Adrenal gland (tissue), 12 donors: ENCODE measurements around the gene ASB9. TPM values are rescaled to one million over a fixed set of nuclear protein-coding genes. Genes with fewer than 3 reads are reported as not detected.

Source experiments
- DNase-seq, 7 donors: peaks; one replicate each; pipeline ENCODE4 v3.0.0-alpha.2; 2019 to 2020
- H3K27ac ChIP-seq, 5 donors: fragments of 200-600 bp; sonication (generic) in 4 of 5; 1 replicate in 3 of 5; 2 replicates in 2 of 5; pipeline versions ENCODE4 v1.5.1 to v1.8.0; 2016 to 2020; ENCODE audit warnings: mild to moderate bottlenecking in 1 of 5
- H3K27me3 ChIP-seq: fragments of 200-600 bp; 2 replicates; pipeline ENCODE4 v1.8.0; 2021
- H3K36me3 ChIP-seq, 2 donors: fragments of 200-600 bp; replicated peaks in 1 of 2; 1 replicate in 1 of 2; 2 replicates in 1 of 2; pipeline versions ENCODE4 v1.5.1 to v1.8.0; 2018 to 2022
- H3K4me1 ChIP-seq, 2 donors: fragments of 200-600 bp; replicated peaks in 1 of 2; 1 replicate in 1 of 2; 2 replicates in 1 of 2; pipeline versions ENCODE4 v1.5.1 to v1.8.0; 2018 to 2021
- H3K4me3 ChIP-seq, 4 donors: fragments of 200-600 bp; sonication (generic) in 3 of 4; one replicate each; pipeline ENCODE4 v1.5.1; 2016 to 2018
- H3K9me3 ChIP-seq, 3 donors: fragments of 200-600 bp; sonication (generic) in 1 of 3; replicated peaks in 1 of 3; 1 replicate in 2 of 3; 2 replicates in 1 of 3; pipeline versions ENCODE4 v1.5.1 to v1.8.0; 2016 to 2021
- CTCF ChIP-seq, 6 experiments: fragments of 450-650 bp in 4 of 6; fragments of 200-600 bp in 2 of 6; sonication (generic) in 1 of 6; IDR thresholded peaks; 1 replicate in 5 of 6; 2 replicates in 1 of 6; pipeline versions ENCODE4 v1.5.1 to v1.8.0; 2016 to 2021; ENCODE audit warnings: antibody characterized with exemption in 6 of 6, mild to moderate bottlenecking in 2 of 6, moderate library complexity in 1 of 6
- POLR2A ChIP-seq, 2 donors: fragments of 450-650 bp; IDR thresholded peaks; one replicate each; pipeline ENCODE4 v1.6.1; 2017; ENCODE audit warnings: antibody characterized with exemption in 2 of 2, mild to moderate bottlenecking in 2 of 2, moderate library complexity in 1 of 2
- WGBS, 4 donors: extraction: QIAGEN DNeasy Blood & Tissue Kit in 2 of 4; methylation state at CpG; one replicate each; pipeline versions ENCODE4 v1.1.5 to v1.1.7; 2013 to 2017; 5-methylcytosine and 5-hydroxymethylcytosine counted together
- intact Hi-C, 2 donors: fragments of 100-400 bp; cut with DNase I; formaldehyde crosslinking; loops; one replicate each; pipeline versions ENCODE4 v1.14.1 to v1.15.0; 2022 to 2023
- polyA plus RNA-seq, 3 donors: library from polyadenylated mRNA; stranded (reverse); fragments of 200-250 nt in 2 of 3; fragments of 350-450 nt in 1 of 3; fragmentation: Illumina TruSeq in 1 of 3; extraction: RNeasy Lipid Tissue Mini Kit (QIAGEN cat#74804) in 1 of 3; gene quantifications; one replicate each; pipeline ENCODE4 v1.2.3, GENCODE V29; 2013 to 2014
- total RNA-seq, 9 donors: library from RNA; depleted of rRNA in 4 of 9; stranded (reverse); fragments of >200 nt in 4 of 9; fragments of 120-200 nt in 1 of 9; fragmentation: NEBNext Ultra II Directional in 1 of 9; extraction: Animal tissue kit (Norgen Biotek cat#: 25700) in 1 of 9; gene quantifications; one replicate each; pipeline versions ENCODE4 v1.1.0 to v1.2.4, GENCODE V29; 2013 to 2023
- donor health status: healthy with polysubstance abuse.
- donor health status: Bipolar disorder and iron deficiency.
- donor health status: DM: yes; HTN: yes; CAD: no.
- donor health status: DM: no; HTN: no; CAD: no.
- donor health status: DM: no; HTN: no; CAD: no.
- donor health status: DM: yes; HTN: yes; CAD: no.

ASB9 gene
- total and polyA plus RNA-seq, 12 donors, result 0.39 to 5.4 (median 2.1) TPM

- intact Hi-C loops, result no loop called here
- DNase-seq, result no peak
- Histone ChIP-seq H3K27ac (no peak overlapping the region), H3K4me3 (no peak overlapping the region), H3K9me3 (no peaks in the 10 kb centered on the region), H3K4me1 (no peaks in the 10 kb centered on the region), H3K27me3 (no peaks in the 10 kb centered on the region), H3K36me3 (no peaks in the 10 kb centered on the region)
- 70 to 74% (median 73%) methylated on average over 3 of the region's 3 CpGs for WGBS, 4 donors
- TF ChIP-seq POLR2A (IDR thresholded peaks at IDR 0.05) (no peak), CTCF (IDR thresholded peaks at IDR 0.05) (no peak)
Observed at GRCh38 chrX:15209096-15209495, 60.8 kb downstream of the ASB9 start.

GRCh38 chrX:15207994-15208393, 61.9 kb downstream of the ASB9 start:
- TF ChIP-seq POLR2A (IDR thresholded peaks at IDR 0.05) (no peak), CTCF (IDR thresholded peaks at IDR 0.05) (no peak)
- no peaks in the 10 kb centered on the region for H3K36me3 ChIP-seq
- intact Hi-C loops, result no loop called here
- DNase-seq, result no peak
- H3K4me1 ChIP-seq, result no peaks in the 10 kb centered on the region
- no peak overlapping the region for H3K4me3 ChIP-seq
- no peaks in the 10 kb centered on the region for H3K9me3 ChIP-seq
- H3K27ac ChIP-seq, result no peak overlapping the region
- H3K27me3 ChIP-seq, result no peaks in the 10 kb centered on the region
- WGBS, 4 donors, result 75 to 80% (median 77%) methylated on average over 3 of the region's 3 CpGs

GRCh38 chrX:15207384-15207783, 62.5 kb downstream of the ASB9 start:
- Histone ChIP-seq H3K4me1 (no peaks in the 10 kb centered on the region), H3K4me3 (no peak overlapping the region), H3K9me3 (no peaks in the 10 kb centered on the region), H3K36me3 (no peaks in the 10 kb centered on the region), H3K27ac (no peak overlapping the region), H3K27me3 (no peaks in the 10 kb centered on the region)
- no peak for TF ChIP-seq POLR2A (IDR thresholded peaks at IDR 0.05)
- no peak for TF ChIP-seq CTCF (IDR thresholded peaks at IDR 0.05)
- no peak for DNase-seq
- 40 to 62% (median 50%) methylated on average over 1 of the region's 1 CpG for WGBS, 4 donors
- intact Hi-C loops, result no loop called here

GRCh38 chrX:15206306-15206705, 63.6 kb downstream of the ASB9 start:
- intact Hi-C loops, result no loop called here
- no peaks in the 10 kb centered on the region for H3K9me3 ChIP-seq
- 80 to 92% (median 88%) methylated on average over 1 of the region's 1 CpG for WGBS, 4 donors
- no peak for DNase-seq
- no peaks in the 10 kb centered on the region for H3K27me3 ChIP-seq
- no peaks in the 10 kb centered on the region for H3K4me1 ChIP-seq
- no peak for TF ChIP-seq POLR2A (IDR thresholded peaks at IDR 0.05)
- TF ChIP-seq CTCF (IDR thresholded peaks at IDR 0.05), result no peak
- H3K27ac ChIP-seq, result no peak overlapping the region
- H3K36me3 ChIP-seq, result no peaks in the 10 kb centered on the region
- H3K4me3 ChIP-seq, result no peak overlapping the region
